HG03354 (cell line): ENCODE data around the gene BAMBI.

Experiments used
- ATAC-seq: cut with Tn5 transposase; IDR thresholded peaks from one replicate; pipeline ENCODE4 v1.9.1; 2021; ENCODE audit warnings: mild to moderate bottlenecking; ENCODE audit not compliant: unreplicated experiment, poor library complexity, severe bottlenecking

BAMBI gene

DNA sequence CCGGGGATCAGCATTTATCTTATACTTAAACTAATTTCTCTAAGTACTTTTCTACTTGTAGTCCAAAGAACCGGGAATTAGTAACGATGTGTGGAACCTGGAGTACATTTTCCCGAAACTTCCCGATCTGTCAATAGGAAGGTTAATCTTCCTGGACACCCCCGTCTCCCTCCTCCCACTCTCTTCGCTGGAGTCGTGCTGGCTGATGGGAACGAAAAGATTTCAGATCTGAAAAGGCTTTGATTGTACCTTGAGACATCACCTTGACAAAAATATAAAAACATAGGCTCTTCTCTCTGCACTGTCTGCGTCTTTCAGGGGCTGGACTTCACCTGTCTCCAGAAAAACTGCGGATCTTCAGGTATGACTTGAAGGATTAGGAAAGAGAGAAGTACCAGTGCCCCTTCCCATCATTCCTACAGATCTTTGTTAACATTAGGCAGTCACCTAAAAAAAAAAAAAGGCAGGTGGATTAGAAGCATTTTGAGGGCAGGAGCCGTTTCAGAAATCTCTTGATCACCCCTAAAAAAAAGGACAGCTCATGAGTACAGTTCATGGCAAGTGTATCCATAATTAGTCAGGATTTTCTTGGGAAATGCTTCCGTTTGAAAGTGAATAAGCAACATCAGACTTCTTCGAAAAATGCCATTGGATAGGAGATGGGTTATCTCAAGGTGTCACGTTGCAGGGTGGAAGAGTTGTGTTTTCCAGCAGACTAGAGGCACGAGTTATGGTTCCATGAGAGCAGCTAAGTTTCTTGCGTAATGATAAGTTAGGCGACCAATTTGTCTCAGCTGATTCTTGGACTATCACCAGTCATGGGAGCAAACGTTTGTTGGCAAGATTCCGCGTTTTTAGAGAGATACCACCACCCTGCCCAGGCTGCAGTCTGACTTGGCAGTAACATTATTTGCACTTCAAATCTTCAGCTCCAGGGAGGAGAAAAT is 7.8 kb upstream of the BAMBI start:
- ATAC-seq = no peak

DNA sequence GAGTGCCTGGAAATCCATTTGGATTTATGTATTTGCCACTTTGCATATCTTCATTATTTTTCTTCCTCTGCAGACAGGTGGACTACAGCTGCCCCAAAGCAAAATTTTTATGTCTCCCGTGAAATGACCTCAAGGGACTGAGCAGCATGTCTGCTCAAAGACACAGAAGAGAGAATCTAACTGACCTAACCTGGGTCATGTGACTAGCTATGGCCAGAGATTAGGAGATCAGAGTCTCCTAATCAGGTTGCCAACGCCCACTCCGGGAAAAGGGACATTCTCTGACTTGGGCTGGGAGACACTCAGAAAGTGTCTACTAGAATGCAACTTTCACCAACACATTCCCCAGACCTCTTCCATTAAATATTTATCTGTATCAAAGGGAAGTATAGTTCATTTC is 2.5 kb upstream of the BAMBI start:
- ATAC-seq = no peak

GRCh38 chr10:28676326-28676967 is 874 bp upstream of the BAMBI start:
- ATAC-seq = peak; percentile 6

DNA sequence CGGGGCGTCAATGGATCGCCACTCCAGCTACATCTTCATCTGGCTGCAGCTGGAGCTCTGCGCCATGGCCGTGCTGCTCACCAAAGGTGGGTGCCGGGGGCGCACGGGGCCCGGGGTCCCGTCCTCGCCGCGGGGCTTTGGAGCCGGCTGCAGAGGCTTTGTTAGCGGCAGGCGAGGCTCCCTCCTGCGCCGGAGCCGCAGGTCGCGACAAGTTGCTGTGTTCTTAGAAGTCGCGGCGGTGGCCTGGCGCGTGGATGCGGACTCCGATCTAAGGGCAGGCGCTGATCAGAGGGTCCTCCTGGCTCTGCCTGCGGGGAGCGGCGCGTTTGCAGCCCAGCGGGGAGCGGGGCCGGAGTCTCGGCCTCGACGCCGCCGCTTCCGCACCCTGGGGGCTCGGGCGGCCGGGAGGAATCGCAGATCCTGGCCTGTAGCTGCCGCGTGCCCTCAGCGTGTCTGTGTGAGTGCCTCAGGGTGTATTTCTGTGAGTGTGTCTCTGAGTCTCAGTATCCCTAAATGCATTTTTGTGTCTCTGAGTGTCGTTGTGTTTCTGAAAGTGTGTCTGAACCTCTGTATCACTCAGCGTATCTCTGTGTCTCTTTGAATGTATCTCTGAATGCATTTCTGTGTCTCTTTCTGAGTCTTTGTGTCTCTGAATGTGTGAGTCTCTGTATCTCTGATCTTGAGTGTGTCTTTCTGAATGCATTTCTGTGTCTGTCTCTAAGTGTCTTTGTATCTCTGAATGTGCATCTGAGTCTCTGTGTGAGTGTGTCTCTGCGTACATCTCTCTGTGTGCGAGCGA is 766 bp downstream of the BAMBI start:
- peak; percentile 12 for ATAC-seq

GRCh38 chr10:28678687-28679457 is 1.6 kb downstream of the BAMBI start:
- no peak for ATAC-seq

DNA sequence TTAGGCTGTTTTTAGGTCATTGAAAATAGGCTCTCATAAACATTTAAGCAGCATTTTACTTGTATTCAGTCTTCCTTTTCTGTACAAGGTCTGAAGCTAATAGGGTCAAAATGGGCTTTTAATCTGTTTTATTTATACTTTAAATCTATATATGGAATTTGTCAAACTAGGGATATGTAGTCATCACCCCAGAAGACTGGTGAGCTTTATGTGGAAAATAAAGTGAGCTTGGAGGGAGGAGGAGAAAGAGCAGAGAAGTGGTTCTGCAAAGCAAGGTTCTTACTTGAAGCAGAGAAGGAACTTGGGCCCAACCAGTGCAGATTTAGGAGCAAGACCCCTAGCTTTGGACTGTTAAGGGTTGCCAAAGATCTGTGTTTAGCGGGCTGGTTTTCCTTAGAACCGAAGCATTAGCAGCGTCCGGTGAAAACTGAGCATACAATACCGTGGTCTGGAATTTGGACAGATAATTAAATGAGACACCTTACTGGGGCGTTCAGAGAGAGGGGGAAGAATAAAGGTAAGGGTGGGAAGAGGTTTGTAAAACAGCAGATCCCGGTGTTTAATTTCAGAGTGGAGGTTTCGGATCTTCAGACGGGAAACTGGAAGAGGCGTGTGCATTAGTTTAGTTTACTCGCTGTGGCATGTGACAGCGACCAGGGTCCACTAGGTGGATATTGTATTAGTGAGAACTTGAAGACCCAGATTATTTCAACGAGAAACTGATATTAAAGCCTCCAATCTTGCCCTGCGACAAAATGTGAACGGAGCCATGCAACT is 2.4 kb downstream of the BAMBI start:
- no peak for ATAC-seq

- ATAC-seq = no peak
These were observed 3.0 kb downstream of the BAMBI start for GRCh38 chr10:28680358-28680752.

- no peak for ATAC-seq
These were observed 4.0 kb downstream of the BAMBI start for GRCh38 chr10:28681291-28681763.

DNA sequence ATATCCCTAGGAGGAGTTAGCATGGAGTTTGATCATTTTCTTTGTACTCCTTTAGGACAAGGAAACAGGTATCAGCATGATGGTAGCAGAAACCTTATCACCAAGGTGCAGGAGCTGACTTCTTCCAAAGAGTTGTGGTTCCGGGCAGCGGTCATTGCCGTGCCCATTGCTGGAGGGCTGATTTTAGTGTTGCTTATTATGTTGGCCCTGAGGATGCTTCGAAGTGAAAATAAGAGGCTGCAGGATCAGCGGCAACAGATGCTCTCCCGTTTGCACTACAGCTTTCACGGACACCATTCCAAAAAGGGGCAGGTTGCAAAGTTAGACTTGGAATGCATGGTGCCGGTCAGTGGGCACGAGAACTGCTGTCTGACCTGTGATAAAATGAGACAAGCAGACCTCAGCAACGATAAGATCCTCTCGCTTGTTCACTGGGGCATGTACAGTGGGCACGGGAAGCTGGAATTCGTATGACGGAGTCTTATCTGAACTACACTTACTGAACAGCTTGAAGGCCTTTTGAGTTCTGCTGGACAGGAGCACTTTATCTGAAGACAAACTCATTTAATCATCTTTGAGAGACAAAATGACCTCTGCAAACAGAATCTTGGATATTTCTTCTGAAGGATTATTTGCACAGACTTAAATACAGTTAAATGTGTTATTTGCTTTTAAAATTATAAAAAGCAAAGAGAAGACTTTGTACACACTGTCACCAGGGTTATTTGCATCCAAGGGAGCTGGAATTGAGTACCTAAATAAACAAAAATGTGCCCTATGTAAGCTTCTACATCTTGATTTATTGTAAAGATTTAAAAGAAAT is 4.8 kb downstream of the BAMBI start:
- no peak for ATAC-seq

DNA sequence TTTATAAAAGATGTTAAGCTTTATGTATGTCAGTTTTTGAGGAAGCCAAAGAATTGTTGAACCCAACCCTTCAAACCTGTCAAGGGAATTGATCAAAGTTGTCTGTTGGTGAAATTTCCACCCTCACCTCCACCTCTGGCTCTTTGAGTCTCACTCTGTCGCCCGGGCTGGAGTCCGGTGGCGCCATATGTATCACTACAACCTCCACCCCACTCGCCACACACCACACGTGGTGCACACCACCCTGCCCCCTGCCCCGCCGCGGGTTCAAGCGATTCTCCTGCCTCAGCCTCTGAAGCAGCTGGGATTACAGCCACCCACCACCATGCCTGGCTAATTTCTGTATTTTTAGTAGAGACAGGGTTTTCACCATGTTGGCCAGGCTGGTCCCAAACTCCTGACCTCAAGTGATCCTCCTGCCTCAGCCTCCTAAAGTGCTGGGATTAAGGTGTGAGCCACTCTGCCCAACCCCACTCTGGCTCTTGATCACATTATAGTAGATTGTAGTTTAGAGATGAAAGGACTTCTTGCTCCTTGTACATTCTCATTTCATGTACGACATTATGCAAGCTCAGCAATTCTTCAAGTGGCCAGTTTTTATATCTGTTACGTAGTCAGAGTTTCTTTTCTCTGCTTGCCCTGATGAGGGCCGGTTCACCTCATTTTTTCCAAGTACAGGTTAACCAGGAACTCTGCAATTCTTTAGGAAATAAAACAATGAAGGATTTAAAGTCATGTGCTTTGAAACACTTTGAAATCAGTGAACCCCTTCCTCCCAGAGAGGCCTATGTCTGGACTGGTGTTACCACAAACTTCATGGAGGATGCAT is 7.0 kb downstream of the BAMBI start:
- ATAC-seq = no peak

- no peak for ATAC-seq
These were observed 7.8 kb downstream of the BAMBI start for GRCh38 chr10:28684986-28685580.

DNA sequence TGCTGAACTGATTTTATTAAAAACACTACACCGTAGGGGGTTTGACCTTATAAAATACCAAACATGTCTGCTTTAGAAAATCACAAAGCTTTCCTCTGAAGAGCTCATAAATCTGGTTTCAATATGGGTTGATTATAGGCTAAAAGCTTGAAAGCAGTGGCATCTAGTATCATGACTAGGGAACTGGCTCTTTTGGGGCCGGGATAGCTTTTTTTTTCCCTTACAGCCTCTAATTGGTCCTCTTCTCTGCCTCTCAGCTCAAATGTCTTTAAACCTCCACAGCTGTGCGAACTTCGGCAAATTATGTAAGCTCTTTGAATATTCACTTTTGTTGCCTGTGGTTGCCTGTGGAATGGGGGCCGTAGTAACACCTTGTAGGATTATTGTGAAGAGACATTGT is 8.4 kb downstream of the BAMBI start:
- ATAC-seq = no peak

GRCh38 chr10:28686835-28687682 is 9.7 kb downstream of the BAMBI start:
- no peak for ATAC-seq

GRCh38 chr10:28687683-28688001 is 10.3 kb downstream of the BAMBI start:
- no peak for ATAC-seq

- no peak for ATAC-seq
These were observed 13.2 kb downstream of the BAMBI start for GRCh38 chr10:28690545-28690944.

GRCh38 chr10:28691187-28691694 is 13.9 kb downstream of the BAMBI start:
- ATAC-seq = no peak
